Stimulated activated CD8-positive, alpha-beta memory T cell treated with anti-CD3 and anti-CD28 coated beads, Interleukin-12 subunit alpha, Interleukin-12 subunit beta, amount 100 ng/mL, for 24 hours (primary cell): Measurements from ENCODE around the gene SCG3.

Experiments used
- DNase-seq: peaks from one replicate; pipeline ENCODE4 v3.0.0-alpha.2; 2020; ENCODE audit errors: extremely low read depth

Gene SCG3

DNA sequence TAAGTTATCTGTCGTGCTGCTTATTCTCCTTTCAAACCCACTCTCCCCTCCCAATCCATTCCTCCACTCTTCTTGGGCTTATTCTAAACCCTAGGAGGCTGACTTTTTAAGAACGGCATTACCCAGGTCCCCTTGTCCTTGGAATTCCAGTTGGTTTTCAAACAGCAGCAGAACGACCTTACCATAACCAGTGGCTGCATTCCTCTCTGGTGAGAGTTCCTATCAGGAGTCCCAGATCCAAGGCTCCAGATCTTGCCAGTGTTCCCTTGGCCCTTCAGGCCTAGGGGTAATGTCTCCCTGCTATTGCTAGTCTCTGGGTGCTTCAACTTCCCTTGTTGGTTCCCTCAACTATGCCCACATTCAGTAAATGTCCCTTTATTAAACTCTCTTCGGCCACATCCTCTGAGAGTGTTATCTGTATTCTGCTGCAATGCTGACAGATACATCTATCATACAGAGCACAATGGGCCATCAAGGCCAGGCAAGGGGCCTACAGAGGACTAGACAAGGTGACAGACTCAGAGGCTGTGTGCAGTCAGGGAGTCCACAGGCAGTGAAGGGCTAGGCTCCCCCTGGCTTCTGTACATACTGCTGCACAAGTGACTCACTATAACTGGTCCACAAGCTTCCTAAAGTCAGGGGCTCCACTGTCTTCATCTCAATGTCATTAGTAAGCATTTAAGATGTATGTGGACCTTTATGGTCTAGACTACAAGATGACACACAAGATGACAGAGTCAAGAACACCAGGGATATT, 46.0 kb downstream of the SCG3 start:
- no peak for DNase-seq

DNA sequence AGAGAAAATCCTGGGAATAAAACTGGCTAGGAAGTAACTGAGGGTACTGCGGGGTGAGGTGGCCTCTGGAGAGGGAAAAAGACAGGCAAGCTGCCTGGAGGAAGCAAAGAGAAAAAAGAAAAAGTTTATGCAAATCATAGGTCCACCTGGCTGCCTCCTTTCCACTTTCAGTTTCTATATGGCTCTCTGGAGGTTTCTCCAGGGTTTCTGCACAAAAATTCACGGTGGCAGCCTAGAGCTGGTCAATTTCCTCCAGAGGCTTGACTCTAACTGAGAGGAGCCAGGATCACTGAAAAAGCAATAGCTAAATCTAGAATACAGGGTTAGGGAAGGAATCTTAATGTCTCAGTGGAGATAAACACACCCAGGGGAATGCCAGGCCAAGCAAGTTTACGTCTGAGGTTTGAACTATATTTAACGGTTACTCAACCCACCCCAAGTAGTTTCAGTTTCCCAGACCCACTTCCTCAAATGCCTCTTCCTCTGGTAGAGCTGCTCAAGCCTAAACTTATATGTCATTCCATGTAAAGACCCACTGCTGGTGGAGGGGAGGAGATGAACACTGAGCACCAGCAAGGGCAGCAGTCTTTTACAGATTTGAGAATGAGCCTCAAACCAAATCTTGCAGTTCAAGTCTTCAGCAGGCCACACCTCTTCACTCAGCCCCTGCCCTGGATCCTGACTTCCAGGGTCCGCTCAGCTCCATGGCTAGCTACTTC, 50.4 kb downstream of the SCG3 start:
- no peak for DNase-seq

DNA sequence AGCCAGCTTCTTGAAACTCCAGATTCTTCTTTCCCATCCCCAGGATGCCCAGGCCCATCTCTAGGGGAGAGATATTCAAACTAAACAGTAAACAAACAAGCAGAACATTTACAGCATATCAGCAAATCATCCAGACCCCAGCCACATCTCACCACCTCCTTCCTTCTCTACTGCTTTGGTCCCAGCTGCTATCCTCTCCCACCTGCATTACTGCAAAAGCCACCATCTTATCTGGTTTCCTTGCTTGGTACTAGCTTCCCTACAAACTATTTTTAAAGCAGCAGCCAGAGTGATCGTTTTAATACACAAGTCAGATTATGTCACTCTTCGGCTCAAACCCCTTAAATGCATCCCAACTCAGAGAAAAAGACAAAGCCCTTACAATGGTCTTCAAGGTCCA, 51.3 kb downstream of the SCG3 start:
- DNase-seq: no peak

DNA sequence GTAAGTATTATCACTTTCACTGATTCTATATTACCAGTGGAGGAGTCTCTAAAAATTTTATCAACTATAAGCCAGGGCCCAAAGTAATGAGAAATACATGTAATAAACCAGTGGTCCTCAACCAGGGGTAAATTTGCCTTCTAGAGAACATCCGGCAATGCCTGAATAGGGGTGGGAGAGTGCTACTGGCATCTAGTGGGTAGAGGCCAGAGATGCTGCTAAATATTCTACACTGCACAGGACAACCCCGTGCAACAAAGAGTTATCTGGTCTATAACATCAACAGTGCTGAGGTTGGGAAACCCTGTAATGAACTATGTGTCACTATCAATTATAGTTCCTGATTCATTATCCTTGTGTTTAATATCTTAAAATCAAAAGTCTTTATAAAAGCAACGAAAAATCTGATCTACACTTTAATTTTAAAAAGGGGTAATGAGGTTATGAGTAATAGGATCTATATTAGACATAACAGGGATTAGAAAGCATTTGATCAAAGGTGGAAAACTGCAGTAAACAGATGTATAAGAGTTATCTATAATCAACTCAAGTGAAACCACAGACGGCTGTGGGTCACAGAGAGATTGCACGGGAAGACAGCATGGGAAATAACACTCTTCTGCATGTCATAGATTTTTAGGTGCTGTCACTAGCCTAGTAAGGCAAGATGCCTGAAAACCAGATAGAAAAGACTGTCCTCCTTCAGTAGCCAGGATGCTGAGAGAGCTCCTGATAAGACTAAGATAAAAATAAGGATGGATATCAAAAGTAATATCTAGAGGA, 54.1 kb downstream of the SCG3 start:
- DNase-seq: no peak

DNA sequence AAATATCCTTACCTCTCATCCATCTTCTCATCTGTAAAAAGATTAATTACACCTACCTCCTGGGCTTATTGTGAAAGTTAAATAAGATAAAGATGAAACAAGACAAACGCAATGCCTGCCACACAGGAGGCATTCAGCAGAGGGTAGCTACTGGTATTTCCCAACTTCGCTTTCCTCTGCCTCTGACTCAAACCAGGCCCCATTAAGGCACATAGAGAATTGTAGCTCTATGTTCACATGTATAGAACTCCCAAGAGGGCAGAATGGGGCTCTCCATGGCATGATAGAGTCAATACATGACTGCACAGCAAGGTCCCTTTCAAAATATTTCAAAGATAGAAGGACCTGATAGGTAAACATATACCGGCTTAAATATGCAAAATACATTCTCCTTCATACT, 54.8 kb downstream of the SCG3 start:
- no peak for DNase-seq

DNA sequence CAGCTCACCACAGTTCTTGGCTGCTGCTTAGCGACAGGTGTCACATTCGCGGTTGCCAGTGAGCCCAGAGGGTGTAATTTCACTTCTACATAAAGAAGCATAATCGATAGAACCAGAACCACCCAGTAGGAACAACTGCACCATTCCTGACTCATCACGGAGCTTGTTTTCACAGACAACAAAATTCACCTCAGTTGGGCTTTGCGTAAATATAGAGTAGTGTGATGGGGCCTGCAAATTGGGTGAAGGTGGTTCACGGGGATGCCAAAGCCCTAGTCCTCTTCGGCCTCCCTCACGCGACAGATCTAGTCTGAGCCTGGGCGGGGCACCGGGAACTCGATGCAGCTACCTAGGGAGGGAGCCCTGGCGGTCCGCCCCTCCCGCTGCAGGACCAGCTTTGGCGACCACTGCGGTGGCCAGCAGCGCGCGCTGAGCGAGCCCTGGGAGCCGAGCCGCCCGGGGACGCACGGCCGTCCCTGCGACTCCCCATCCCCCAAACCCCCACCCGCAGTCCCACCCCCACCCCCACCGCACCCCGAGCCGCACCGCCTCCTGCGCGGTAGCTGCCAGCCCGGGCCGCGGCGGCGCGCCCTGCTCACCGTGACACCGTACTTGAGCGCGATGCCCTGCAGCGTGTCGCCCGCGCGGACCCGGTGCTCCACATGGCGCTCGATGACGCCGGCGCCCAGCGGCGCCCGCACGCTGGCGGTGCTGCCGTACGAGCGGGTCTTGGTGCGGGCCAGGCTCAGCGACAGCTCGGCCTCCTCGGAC, 55.6 kb downstream of the SCG3 start:
- no peak for DNase-seq

DNA sequence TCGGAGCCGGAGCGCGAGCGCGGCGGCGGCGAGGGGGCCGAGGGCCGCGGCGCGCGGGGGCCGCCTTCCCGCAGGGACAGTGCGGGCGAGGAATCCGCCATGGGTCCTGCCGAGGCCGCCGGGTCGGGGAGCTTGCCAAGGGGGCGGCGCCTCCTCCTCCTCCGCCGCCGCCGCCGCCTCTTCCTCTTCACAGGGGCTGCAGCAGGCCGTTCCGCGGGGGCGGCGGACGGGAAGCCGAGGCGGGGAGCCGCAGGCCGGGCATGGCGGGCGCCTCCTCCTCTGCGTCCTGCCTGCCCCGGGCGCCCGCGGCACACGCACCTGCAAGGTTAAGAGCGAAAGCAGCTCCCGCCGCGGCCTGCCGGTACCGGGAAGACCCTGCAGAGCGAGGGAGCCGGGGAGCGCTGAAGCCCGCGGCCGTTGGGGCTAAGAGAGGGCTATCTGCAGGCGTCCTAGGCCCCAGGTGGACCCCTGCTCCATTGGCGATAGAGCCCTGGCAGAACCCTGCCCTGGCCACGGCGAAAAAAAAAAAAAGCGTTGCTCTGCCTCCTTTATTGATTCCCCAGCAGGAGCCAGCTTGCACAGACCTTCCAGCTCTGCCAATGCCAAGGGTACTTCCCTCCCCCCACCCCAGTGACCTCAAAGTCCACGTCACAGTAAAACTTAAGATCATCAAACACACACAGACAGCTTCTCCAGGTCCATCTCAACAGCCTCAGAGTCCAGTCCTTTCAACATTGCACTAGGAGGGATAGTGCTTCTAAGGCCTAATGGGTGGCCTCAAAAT, 56.4 kb downstream of the SCG3 start, which contains the start of gene LYSMD2:
Gene LYSMD2, minus strand, starts transcription at position 134 of the 784 bp plus-strand sequence. Its CDS starts 33 bp downstream, at position 101.
- no peak for DNase-seq

DNA sequence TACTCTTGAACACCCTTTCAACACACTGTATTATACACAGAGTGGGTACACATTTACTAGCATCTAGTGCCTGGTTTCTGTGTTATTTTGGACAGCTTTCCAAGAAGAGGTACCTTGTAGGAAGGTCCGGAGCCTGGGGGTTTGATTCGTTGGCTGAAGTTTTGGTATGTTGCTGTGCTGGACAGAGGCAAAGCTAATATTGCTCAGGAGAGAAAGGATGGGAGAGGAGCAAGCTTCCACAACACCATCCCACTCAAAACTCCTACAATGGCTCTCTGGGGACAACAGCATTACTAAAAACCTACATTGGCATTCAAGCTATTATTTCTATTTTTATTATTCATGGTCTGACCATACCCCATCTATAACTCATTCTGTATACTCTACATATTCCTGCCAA, 57.2 kb downstream of the SCG3 start:
- DNase-seq: no peak

DNA sequence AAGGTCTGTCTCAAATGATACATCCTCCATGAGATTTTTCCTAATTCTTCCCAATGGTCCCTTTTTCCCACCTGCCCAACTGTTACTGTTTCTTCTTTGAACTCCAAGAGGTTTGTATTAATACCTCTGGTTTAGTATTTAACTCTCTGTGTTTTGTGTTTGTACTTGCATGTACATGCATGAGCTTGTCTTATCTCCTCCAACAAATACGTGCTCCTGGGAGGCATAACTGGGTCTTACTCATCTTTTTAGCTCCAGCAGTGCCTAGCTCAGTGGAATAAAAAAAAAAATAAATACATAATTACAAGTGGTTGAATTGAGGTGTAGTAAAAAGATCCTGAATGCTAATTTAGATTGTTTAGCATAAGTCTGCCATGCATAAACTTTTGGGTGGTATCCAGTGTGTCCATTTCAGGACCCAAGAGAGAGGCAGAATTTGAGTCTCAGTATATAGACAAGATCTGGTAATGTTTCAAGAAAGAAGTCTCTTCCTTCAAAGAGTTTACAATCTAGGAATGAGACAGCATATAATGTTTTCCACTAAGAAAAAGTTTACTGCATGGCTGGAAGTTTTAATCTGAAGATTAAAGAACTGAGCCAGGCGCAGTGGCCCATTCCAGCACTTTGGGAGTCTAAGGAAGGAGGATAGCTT, 57.9 kb downstream of the SCG3 start:
- DNase-seq: no peak

DNA sequence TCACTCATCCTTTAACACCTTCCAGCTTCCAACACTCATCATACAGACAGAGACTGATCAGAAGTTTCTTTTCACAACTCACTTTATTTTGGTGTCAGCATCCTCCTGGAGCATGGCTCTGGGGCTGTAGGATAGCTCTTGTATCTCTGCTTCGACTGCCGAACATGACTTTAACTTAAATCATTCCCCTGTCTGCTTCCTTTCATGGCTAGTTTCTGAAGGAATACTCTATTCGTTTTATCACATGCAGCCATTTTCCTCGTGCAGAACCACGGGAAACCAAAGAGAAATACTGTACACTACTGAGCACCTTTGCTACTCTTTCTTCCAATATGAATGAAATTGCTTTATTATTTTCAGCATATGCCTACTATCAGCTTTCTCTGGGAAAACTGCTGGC, 68.0 kb downstream of the SCG3 start:
- DNase-seq: no peak

DNA sequence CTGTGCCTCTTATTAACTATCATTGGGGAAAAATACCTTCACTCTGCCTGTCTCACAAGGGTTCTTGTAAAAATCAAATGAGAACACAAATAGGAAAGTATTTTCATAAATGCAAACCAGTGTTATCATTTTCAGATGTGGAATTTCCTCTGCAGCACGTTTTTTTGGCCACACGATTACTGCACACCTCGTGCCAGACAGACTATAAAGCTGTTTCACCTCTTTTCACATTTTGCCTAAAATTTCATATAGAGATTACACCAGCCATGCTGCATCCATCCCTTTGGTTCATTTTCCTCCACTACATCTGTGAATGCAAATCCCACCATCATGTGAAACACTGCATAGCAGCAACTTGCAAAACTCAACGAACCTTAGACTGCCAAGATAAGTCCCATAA, 68.9 kb downstream of the SCG3 start:
- DNase-seq: no peak

DNA sequence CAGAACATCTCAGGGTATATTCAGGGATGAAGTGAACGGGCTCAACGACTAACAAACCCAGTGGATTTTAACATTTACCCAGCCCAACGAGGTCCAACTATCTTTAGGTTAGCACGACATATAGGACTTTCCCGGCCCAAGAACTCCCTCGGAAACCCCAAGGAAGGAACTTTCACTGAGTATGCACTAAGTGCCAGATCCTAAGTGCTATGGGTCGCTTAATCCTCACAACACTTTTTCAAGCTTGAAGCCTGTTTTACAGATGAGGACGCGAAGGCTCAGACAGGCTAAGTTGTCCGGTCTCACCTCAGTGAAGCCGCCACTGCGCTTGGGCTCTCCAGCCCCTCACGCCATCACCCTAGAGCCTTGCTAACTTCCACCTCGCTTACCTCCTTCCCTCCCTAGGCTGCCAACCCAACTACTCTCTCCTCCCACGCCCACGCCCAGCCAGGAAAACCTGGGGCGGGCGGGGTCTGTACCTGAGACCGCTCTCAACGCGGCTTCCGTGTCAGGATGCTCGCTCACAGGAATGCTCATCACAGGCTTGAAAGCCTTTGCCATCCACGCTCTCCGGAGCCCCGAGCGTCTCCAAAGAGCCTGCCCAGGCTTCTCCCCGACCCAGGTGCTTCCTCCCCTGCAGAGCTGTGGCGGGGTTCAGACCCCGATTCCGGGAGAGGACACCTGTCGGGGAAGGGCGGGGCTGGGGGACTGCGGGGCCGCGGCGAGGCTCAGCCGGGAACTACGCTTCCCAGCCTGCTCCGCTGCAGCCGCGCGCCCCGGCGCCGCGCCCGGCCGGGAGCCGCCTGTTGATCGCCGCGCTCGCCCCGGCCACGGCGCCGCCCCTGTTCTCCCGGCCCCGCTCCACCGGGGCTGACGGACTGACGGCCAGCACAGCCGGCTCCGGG, 69.7 kb downstream of the SCG3 start, which contains the start of gene TMOD2:
Gene TMOD2, plus strand, starts transcription at position 806 of the 905 bp plus-strand sequence. CDS start 14,845 bp downstream, outside the sequence.
- DNase-seq: no peak

DNA sequence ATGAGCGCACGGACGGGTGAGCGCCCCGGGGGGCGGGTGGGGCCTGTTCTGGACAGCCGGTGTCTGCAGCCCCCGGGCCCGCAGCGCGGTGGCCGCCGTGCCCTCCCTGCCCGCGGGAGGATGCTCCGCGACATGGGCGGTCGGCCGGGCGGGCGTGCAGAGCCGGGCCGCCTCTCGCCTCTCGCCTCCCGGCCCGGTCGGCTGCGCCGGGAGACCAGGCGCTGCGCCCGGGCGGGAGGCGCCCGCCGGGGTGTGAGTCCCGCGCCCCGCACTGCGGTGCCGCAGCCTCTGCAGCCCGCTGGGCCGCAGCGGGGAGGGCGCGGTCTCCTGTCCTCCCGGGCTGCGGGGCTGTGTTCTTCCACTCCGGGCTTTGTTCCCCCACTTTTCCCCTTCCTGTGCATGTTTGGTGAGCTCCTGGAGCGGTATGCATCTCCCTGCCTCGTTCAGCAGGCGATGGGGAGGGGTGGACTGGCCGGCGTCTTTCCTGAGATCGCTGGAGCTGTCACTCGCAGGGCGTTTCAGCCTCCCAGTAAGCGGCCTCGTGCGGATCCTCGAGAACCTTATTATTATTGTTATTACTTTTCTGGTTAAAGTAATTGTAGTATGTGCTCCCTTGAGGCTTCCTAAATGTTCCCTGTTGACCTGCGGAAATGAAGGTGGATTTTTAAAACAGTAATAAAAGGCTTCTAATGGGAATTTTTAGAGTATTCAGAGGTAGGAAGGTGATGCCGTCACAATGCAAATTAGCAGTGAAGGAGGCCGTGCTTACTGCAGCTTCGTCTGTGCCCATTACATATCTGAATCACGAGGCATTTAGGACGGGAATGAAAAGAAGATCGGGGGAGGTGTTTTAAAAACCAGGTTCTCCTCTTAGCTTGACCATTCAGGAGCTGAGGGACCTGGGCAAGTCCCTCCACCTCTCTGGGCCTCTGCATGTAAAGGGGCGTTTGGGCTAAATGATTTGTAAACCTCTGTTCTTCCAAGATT, 70.7 kb downstream of the SCG3 start:
- DNase-seq: no peak

DNA sequence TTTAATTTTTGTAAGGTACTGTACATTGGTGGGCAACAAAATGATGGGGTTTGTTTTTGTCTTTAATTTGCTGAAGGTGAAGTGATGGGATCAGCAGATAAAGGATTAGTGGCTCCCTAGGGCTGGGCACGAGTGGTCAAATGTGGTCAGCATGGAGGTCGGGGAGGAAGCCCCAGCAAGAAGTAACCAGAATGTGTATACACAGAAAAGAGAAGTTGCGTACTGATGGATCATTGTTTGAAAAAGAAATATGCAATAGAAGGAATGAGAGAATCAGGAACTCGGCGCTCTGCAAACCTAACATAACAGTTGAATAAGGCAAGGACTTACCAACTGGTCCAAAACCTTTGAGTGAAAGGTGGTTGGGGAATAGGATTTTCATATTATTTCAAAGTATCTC, 71.6 kb downstream of the SCG3 start:
- DNase-seq: no peak

DNA sequence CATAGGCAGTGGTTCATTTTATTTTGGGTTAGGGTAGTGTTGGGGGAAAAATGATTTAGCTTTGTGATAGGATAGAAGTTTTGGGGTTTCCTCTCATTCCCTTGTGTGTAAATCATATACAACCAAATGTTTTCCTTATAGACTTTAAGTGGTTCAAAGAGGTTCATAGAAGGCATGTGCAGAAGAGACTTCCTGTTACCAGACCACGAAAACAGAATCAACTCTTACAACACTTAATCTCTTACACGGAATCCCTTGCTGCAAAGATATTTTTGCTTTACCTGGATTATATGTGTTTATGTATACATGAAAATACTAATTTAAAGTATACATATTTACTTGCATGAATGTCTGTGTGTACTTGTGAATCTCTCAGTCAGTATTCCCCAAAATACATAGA, 73.0 kb downstream of the SCG3 start:
- no peak for DNase-seq

DNA sequence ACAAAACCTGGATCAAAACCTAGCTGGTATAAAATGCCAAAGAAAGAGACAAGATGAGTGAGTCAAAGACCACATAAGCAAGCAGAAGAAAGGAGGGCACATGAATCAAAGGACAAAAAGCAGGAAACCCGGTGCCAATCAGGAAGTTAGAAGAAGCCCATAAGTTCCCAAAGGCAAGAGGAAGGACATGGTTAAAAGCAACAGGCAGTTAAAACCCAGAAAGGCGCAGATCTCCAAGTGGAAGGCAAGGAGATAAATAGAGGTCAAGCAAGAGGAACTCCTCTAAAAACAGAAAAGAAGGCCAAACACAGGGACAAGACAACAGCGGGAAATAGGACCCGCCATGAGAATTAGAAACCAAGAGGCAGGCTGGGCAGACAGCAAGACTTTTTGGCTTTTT, 74.5 kb downstream of the SCG3 start:
- DNase-seq: no peak

DNA sequence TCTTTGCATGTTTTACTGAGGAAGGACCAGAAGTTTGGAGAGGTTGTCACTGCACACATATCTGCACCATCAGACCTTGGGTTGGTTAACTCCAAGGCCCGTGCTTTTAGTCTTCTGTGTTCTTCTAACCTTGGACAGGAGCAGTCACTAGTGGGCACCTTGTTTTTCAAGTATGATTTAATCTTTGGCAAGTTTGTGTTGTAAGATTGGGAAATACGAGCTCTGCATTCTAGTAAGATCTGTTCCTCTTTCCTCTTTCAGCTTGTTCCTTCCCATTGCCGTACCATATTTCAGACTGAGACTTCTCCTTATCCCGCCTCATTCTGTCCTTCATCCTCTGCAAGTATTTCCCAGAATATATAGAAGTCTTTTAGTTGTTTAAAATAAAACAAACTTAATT, 75.2 kb downstream of the SCG3 start:
- no peak for DNase-seq

DNA sequence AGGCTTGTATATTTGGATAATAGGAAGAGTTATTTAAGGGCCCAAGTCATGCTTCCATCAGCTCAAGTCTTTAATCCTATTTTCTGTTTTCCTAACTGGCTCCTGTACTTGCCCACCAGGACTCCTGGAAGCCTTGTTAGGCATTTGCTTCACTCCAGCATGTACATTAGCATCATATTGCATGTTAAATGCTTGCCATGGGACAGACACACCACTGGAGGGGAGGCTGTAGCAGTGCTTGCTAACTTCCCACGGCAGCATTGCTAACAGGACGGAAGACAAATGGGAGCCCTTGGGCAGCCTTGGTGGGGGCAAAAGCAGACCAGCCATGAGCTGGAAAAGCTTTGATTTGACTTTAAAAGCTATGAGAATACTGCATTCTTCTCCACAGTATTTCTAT, 76.1 kb downstream of the SCG3 start:
- no peak for DNase-seq
